ENCODE data around the gene DCST2. TPM values are rescaled to one million over a fixed set of nuclear protein-coding genes. Genes with fewer than 3 reads are reported as not detected.

The DCST2 gene
- total and polyA plus RNA-seq, 2 of the 8 experiments (the other 6 are each of a cell fraction or from before 2014, with no cell fraction given) = 0.43 to 2.1 TPM

- TF ChIP-seq BACH1 (IDR thresholded peaks at IDR 0.05; ENCODE audit: low read length) = no peak
- TF ChIP-seq SP2 (IDR thresholded peaks at IDR 0.05; ENCODE audit: low read length) = no peak
- no peak for TF ChIP-seq CBX5 (IDR thresholded peaks at IDR 0.05; ENCODE audit: low read depth, low read length)
- TF ChIP-seq FOSL1 (IDR thresholded peaks at IDR 0.05; ENCODE audit: insufficient read depth, low read depth, low read length) = no peak
- no peak for TF ChIP-seq CHD7 (IDR thresholded peaks at IDR 0.05; ENCODE audit: insufficient replicate concordance, low read length)
- TF ChIP-seq SIRT6 (IDR thresholded peaks at IDR 0.05; ENCODE audit: low read length) = no peak
These were observed 17.9 kb downstream of the DCST2 start (continued) for GRCh38 chr1:155015527-155016230.

Measured in H1 (cell line).